ENCODE results near the gene UTS2B. TPM values are rescaled to one million over a fixed set of nuclear protein-coding genes. Genes with fewer than 3 reads are reported as not detected.

The UTS2B gene
- polyA plus RNA-seq, 1 donor from 2014 or later = 0.46 TPM

DNA sequence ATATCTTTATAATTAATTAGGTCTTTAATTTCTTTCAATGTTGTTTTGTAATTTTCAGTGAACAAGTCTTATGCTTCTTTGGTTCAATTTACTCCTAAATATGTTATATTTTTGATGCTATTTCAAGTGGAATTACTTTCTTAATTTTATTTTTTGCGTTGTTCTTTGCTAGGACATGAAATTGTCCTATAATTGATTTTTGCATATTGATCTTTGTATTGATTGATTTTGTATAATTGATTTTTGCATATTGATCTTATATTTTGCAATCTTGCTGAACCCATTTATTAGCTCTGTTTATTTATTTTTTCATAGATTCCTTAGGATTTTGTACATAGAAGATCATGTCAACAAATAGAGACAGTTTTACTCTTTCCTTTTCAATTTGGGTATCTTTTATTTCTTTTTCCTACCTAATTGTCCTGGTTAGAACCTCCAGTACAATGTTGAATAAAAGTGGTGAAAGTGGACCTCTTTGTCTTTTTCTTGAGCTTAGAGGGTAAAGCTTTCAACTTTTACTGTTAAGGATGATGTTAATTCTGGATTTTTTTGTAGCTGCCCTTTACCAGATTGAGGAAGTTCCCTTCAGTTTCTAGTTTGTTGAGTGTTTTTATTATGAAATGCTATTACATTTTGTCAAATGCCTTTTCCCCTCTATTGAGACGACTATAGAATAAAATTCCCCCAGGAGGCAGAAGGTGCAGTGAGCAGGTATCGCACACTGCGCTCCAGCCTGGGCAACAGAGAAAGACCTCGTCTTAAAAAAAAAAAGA lies 37.9 kb downstream of the UTS2B start:
- Histone ChIP-seq H3F3A (ENCODE audit: insufficient read depth, low read length, poor library complexity, severe bottlenecking) (no peaks in the 10 kb centered on the region), H3K9ac (ENCODE audit: low read length) (no peak overlapping the region), H4K20me1 (ENCODE audit: insufficient read depth) (no peaks in the 10 kb centered on the region), H3K4me3 (ENCODE audit: low read length) (no peak overlapping the region), H3K79me2 (replicated peaks; ENCODE audit: insufficient read depth, low read length) (no peaks in the 10 kb centered on the region), H2AFZ (ENCODE audit: low read depth, low read length) (no peak overlapping the region), H3K9me3 (ENCODE audit: low read length) (no peaks in the 10 kb centered on the region), H3K9me2 (ENCODE audit: insufficient read depth, low read length) (no peaks in the 10 kb centered on the region), H3K27me3 (ENCODE audit: insufficient read depth, low read depth, low read length) (no peaks in the 10 kb centered on the region), H3K36me3 (ENCODE audit: insufficient read depth, low read length) (no peaks in the 10 kb centered on the region), H3K4me2 (ENCODE audit: low read length) (no peak overlapping the region), H3K27ac (ENCODE audit: low read length) (no peak overlapping the region)
- TF ChIP-seq POLR2AphosphoS5 (IDR thresholded peaks at IDR 0.05) = no peak
- no peak for TF ChIP-seq SMC3 (conservative IDR thresholded peaks at IDR 0.05; ENCODE audit: poor library complexity)
- TF ChIP-seq RAD21 (conservative IDR thresholded peaks at IDR 0.05) = no peak
- no peak for TF ChIP-seq EP300 (conservative IDR thresholded peaks at IDR 0.05; ENCODE audit: poor library complexity, severe bottlenecking)
- TF ChIP-seq TAF1 (IDR thresholded peaks at IDR 0.05; ENCODE audit: low read depth) = no peak
- TF ChIP-seq EZH2 (IDR thresholded peaks at IDR 0.05; ENCODE audit: borderline replicate concordance, insufficient read depth, low read length, poor library complexity, severe bottlenecking) = no peak

DNA sequence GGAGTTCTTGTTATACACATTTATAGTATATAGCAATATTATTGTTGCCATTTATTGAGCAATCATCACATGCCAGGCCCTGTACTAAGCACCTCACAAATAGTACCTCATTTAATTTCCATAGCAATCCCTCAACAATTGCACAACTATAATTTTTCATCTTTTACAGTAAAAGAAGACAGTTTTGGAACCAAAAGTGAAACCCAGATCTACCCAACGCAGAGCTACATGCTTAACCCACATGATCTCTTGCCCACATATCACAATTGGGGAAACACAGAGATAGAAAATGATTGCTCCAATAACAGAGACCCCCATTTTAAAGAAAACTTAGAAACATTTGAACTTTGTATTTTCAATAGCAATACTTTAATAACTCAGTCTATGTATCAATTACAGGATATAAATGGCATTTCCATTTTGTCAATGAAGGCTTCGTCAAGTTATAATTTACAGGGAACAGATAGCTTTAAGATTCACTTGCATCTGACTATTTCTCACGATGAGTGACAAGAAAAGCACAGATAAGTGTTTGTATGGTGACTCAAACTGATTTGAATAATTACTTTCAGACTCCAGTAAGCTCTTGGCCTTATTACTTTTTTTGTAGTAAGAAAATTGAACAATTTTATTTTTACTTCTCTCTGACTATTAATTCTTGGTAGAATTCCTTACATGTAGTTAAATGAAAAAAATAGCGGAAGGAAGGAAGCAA lies 39.9 kb downstream of the UTS2B start:
- no peaks in the 10 kb centered on the region for H3K9me2 ChIP-seq (ENCODE audit: insufficient read depth, low read length)
- H3K27ac ChIP-seq (ENCODE audit: low read length) = no peak overlapping the region
- H3K4me3 ChIP-seq (ENCODE audit: low read length) = no peak overlapping the region
- H4K20me1 ChIP-seq (ENCODE audit: insufficient read depth) = no peaks in the 10 kb centered on the region
- H3K4me2 ChIP-seq (ENCODE audit: low read length) = no peak overlapping the region
- no peaks in the 10 kb centered on the region for H3F3A ChIP-seq (ENCODE audit: insufficient read depth, low read length, poor library complexity, severe bottlenecking)
- no peak overlapping the region for H3K9ac ChIP-seq (ENCODE audit: low read length)
- no peak overlapping the region for H2AFZ ChIP-seq (ENCODE audit: low read depth, low read length)
- TF ChIP-seq EP300 (conservative IDR thresholded peaks at IDR 0.05; ENCODE audit: poor library complexity, severe bottlenecking) (no peak), SMC3 (conservative IDR thresholded peaks at IDR 0.05; ENCODE audit: poor library complexity) (no peak), TAF1 (IDR thresholded peaks at IDR 0.05; ENCODE audit: low read depth) (no peak), RAD21 (conservative IDR thresholded peaks at IDR 0.05) (no peak), MXI1 (conservative IDR thresholded peaks at IDR 0.05; ENCODE audit: poor library complexity, severe bottlenecking) (no peak), EZH2 (IDR thresholded peaks at IDR 0.05; ENCODE audit: borderline replicate concordance, insufficient read depth, low read length, poor library complexity, severe bottlenecking) (no peak), POLR2AphosphoS5 (IDR thresholded peaks at IDR 0.05) (no peak)
- TF ChIP-seq, protein P1, sequence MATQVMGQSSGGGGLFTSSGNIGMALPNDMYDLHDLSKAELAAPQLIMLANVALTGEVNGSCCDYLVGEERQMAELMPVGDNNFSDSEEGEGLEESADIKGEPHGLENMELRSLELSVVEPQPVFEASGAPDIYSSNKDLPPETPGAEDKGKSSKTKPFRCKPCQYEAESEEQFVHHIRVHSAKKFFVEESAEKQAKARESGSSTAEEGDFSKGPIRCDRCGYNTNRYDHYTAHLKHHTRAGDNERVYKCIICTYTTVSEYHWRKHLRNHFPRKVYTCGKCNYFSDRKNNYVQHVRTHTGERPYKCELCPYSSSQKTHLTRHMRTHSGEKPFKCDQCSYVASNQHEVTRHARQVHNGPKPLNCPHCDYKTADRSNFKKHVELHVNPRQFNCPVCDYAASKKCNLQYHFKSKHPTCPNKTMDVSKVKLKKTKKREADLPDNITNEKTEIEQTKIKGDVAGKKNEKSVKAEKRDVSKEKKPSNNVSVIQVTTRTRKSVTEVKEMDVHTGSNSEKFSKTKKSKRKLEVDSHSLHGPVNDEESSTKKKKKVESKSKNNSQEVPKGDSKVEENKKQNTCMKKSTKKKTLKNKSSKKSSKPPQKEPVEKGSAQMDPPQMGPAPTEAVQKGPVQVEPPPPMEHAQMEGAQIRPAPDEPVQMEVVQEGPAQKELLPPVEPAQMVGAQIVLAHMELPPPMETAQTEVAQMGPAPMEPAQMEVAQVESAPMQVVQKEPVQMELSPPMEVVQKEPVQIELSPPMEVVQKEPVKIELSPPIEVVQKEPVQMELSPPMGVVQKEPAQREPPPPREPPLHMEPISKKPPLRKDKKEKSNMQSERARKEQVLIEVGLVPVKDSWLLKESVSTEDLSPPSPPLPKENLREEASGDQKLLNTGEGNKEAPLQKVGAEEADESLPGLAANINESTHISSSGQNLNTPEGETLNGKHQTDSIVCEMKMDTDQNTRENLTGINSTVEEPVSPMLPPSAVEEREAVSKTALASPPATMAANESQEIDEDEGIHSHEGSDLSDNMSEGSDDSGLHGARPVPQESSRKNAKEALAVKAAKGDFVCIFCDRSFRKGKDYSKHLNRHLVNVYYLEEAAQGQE (IDR thresholded peaks at IDR 0.05; ENCODE audit: borderline replicate concordance) = no peak
- TF ChIP-seq, protein P2, sequence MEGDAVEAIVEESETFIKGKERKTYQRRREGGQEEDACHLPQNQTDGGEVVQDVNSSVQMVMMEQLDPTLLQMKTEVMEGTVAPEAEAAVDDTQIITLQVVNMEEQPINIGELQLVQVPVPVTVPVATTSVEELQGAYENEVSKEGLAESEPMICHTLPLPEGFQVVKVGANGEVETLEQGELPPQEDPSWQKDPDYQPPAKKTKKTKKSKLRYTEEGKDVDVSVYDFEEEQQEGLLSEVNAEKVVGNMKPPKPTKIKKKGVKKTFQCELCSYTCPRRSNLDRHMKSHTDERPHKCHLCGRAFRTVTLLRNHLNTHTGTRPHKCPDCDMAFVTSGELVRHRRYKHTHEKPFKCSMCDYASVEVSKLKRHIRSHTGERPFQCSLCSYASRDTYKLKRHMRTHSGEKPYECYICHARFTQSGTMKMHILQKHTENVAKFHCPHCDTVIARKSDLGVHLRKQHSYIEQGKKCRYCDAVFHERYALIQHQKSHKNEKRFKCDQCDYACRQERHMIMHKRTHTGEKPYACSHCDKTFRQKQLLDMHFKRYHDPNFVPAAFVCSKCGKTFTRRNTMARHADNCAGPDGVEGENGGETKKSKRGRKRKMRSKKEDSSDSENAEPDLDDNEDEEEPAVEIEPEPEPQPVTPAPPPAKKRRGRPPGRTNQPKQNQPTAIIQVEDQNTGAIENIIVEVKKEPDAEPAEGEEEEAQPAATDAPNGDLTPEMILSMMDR (IDR thresholded peaks at IDR 0.05; ENCODE audit: poor library complexity, severe bottlenecking) = no peak
- no peaks in the 10 kb centered on the region for H3K36me3 ChIP-seq (ENCODE audit: insufficient read depth, low read length)
- H3K27me3 ChIP-seq (ENCODE audit: insufficient read depth, low read depth, low read length) = no peaks in the 10 kb centered on the region
- H3K79me2 ChIP-seq (replicated peaks; ENCODE audit: insufficient read depth, low read length) = no peaks in the 10 kb centered on the region
- H3K9me3 ChIP-seq (ENCODE audit: low read length) = no peaks in the 10 kb centered on the region

Measured in neural cell (in vitro differentiated cells).